Activated naive CD4-positive, alpha-beta T cell treated with anti-CD3 and anti-CD28 coated beads for 36 hours (primary cell): ENCODE data around the gene ZNF212. TPM values are rescaled to one million over a fixed set of nuclear protein-coding genes. Genes with fewer than 3 reads are reported as not detected.
"Not testable (repeated sequence)": the region's sequence is repeated elsewhere in the genome, so short reads cannot be mapped to it uniquely, and the experiment has no call there.

ENCODE experiments used
- CTCF ChIA-PET: fragments of 350-600 bp; sonication (Branson Sonifier 250); formaldehyde crosslinking; loops from one replicate; lab custom pipeline; 2021; ENCODE audit warnings: antibody characterized with exemption; lab: Charles Lee
- DNase-seq: peaks from one replicate; pipeline ENCODE4 v3.0.0-alpha.2; 2020
- H3K27ac Mint-ChIP-seq: one replicate; pipeline ENCODE4 v1.8.0; 2021; ENCODE audit warnings: mild to moderate bottlenecking, mixed read lengths
- H3K27me3 Mint-ChIP-seq: one replicate; pipeline ENCODE4 v1.8.0; 2021; ENCODE audit warnings: low read depth, mixed read lengths
- H3K36me3 Mint-ChIP-seq: one replicate; pipeline ENCODE4 v1.8.0; 2021; ENCODE audit warnings: low read depth, mixed read lengths
- H3K4me1 Mint-ChIP-seq: one replicate; pipeline ENCODE4 v1.8.0; 2021; ENCODE audit warnings: low read depth, mixed read lengths
- H3K4me3 Mint-ChIP-seq: one replicate; pipeline ENCODE4 v1.8.0; 2021; ENCODE audit warnings: mild to moderate bottlenecking, moderate library complexity, mixed read lengths
- H3K9me3 Mint-ChIP-seq: one replicate; pipeline ENCODE4 v1.8.0; 2021; ENCODE audit warnings: mixed read lengths
- intact Hi-C: fragments of 100-400 bp; cut with micrococcal nuclease; formaldehyde crosslinking; loops from one replicate; pipeline ENCODE4 v1.15.1; 2023
- total RNA-seq, 2 experiments: library from RNA; stranded (reverse); gene quantifications; one replicate each; pipeline ENCODE4 v1.2.3, GENCODE V29; 2021

ZNF212 gene
- total RNA-seq, 2 experiments from 2014 or later, result 9.0 to 10.4 TPM

DNA sequence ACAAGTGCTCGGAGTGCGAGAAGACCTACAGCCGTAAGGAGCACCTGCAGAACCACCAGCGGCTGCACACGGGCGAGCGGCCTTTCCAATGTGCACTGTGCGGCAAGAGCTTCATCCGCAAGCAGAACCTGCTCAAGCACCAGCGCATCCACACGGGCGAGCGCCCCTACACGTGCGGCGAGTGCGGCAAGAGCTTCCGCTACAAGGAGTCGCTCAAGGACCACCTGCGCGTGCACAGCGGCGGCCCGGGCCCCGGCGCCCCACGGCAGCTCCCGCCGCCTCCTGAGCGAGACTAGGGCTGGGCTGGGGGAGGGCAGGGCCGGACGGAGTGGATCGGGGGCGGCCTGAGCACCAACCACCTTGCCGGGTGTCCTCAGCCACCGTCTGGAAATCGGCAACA, 15.1 kb upstream of the ZNF212 start:
- no peak overlapping the region for H3K4me3 Mint-ChIP-seq
- CTCF ChIA-PET, result no interaction called here
- H3K27ac Mint-ChIP-seq, result no peak overlapping the region
- DNase-seq, result no peak
- H3K36me3 Mint-ChIP-seq, result peaks cover 32% of the 10 kb centered on the region
- H3K9me3 Mint-ChIP-seq, result no peaks in the 10 kb centered on the region
- no peaks in the 10 kb centered on the region for H3K27me3 Mint-ChIP-seq
- intact Hi-C loops, result no loop called here
- no peaks in the 10 kb centered on the region for H3K4me1 Mint-ChIP-seq

DNA sequence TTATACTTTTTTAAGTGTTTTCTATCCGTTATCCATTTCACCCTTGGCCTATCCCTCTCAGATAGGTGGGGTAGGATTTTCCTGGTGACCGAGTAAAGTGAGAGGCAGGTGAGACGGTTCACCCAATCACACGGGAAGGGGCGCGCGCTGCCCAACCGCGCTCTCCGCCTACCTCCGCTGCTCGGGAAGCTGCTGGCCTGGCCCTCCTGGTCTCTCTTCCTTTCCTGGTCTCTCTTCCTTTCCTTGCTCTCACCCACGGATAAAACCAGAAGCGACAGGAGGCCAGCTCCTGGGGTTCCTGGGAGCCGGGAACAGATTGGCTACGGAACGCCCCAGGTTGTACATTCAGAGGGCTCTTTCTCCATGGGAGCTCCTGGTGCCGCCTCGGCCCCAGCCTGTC, 14.3 kb upstream of the ZNF212 start:
- CTCF ChIA-PET, result no interaction called here
- Mint-ChIP-seq H3K36me3 (peaks cover 28% of the 10 kb centered on the region), H3K27me3 (no peaks in the 10 kb centered on the region), H3K4me3 (no peak overlapping the region), H3K27ac (no peak overlapping the region), H3K9me3 (no peaks in the 10 kb centered on the region), H3K4me1 (no peaks in the 10 kb centered on the region)
- DNase-seq, result no peak
- intact Hi-C loops, result no loop called here

DNA sequence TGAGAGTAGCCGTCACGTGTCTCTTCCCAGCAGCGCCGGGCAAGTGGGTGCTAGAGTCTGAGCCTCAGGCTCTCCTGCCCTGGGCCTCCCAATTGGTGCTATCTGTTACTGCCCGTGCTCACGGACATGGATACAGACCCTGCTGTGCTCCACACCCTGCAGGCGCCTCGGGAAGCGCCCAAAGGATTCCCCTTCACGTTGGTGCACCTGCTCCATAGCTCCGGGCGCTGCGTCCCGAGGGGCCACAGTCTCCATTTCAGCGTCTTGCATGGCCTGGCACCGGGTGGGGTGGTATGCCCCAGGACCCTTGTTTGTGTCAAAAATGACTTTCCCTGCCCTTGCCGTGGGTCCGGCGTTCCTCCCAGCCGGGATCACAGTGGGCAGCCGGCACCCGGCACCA, 13.8 kb upstream of the ZNF212 start:
- Mint-ChIP-seq H3K36me3 (peaks cover 28% of the 10 kb centered on the region), H3K9me3 (no peaks in the 10 kb centered on the region), H3K4me3 (no peak overlapping the region), H3K27me3 (no peaks in the 10 kb centered on the region), H3K4me1 (no peaks in the 10 kb centered on the region), H3K27ac (no peak overlapping the region)
- intact Hi-C loops, result no loop called here
- CTCF ChIA-PET, result no interaction called here
- DNase-seq, result no peak

DNA sequence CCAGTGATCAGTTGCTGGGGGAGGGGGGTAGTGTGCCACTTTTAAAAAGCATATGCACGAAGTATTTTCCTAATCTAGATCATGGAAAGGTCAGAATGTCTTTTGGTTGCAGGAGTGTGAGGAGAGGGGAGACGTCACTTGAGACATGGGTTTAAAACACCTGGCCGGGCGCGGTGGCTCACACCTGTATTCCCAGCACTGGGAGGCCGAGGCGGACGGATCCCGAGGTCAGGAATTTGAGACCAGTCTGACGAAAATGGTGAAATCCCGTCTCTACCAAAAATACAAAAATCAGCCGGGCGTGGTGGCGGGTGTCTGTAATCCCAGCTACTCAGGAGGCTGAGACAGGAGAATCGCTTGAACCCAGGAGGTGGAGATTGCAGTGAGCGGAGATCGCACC, 13.1 kb upstream of the ZNF212 start:
- CTCF ChIA-PET, H3K27me3 Mint-ChIP-seq, H3K27ac Mint-ChIP-seq, DNase-seq, H3K4me3 Mint-ChIP-seq, H3K9me3 Mint-ChIP-seq, H3K4me1 Mint-ChIP-seq, intact Hi-C loops: not testable (repeated sequence)
- H3K36me3 Mint-ChIP-seq, result peaks cover 24% of the 10 kb centered on the region

DNA sequence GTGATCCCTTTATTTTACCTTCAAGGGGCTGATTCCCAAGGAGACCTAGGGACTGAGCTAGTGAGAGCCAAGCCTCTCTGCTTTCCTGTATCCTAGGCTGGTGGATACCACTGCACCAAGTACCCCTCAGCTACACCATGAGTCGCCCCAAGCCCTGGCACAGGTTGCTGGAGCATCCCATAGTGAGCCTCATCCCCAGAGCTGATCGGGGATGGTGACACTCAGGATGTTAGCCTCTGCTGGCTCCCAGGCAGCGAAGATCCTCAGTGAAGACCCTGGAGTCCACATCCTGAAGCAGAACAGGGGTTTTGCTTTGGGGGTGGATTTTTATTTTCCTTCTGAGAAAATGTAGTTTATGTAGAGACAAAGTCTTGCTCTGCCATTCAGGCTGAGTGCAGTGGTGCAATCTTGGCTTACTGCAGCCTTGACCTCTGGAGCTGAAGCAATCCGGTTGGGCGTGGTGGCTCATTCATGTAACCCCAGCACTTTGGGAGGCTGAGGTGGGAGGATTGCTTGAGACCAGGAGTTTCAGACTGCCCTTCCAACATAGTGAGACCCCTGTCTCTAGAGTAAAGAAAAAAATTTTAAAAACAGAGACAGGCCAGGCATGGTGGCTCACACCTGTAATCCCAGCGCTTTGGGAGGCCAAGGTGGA, 12.5 kb upstream of the ZNF212 start:
- CTCF ChIA-PET, result no interaction called here
- no peak for DNase-seq
- no peak overlapping the region for H3K27ac Mint-ChIP-seq
- peaks cover 19% of the 10 kb centered on the region for H3K36me3 Mint-ChIP-seq
- no peaks in the 10 kb centered on the region for H3K4me1 Mint-ChIP-seq
- no peaks in the 10 kb centered on the region for H3K9me3 Mint-ChIP-seq
- intact Hi-C loops, result no loop called here
- peaks cover 4% of the 10 kb centered on the region for H3K27me3 Mint-ChIP-seq
- H3K4me3 Mint-ChIP-seq, result no peak overlapping the region

DNA sequence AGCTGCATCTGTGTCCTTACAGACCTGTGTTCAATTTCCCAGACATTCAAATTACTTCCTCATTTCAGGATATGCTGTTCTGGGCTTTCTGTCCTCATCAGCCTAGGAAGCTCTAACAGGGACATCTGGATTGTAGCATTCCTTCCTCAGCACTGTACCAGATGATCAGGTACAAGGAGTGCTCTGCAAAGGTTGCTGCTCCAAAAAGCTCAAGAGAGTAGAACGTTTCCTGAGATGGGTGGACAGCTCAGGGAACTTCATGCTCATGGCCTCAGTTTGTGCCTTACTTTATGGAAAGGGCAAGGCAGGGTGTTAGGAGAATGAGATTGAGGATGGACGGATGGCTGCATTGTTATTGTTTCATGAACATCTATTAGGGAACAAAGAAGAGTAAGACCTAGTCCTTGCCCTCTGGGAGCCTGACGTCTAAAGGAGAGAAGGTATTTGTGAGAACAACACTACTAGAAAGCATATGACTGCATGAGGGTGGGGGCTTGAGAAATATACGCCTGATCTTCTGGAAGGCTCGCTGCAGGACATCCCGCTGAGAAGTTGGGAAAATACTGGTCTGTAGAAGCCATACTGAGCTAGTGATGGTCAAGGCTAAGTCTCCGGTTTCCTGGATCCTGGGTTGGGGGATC, 10.5 kb upstream of the ZNF212 start:
- Mint-ChIP-seq H3K27ac (no peak overlapping the region), H3K9me3 (no peaks in the 10 kb centered on the region), H3K4me1 (no peaks in the 10 kb centered on the region), H3K4me3 (no peak overlapping the region), H3K36me3 (peaks cover 15% of the 10 kb centered on the region), H3K27me3 (peaks cover 14% of the 10 kb centered on the region)
- intact Hi-C loops, result no loop called here
- CTCF ChIA-PET, result interaction anchor here (0.9 to 1.1 kb wide), 2 partner anchors 19 to 29 kb away, joined by 3 read pairs; no protein-coding TSS in a partner anchor
- no peak for DNase-seq

DNA sequence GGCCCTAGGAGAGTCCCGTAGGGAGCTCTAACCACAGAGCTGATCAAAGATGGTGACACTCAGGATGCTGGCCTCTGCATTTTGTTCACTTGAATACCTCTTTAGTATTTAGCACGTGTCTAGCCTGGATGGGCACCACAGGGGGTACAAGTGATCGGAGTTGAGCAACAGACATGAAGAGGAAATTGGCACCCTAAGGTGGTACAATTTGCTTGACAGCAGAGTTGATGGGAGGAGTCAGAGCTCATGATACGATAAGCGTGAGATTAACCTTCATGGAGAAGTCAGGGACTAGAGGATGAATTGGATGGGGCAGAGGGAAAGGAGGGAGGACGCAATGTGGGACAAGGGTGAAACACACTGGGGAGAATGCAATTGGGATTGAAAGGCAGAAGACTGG, 9.9 kb upstream of the ZNF212 start:
- intact Hi-C loops, result no loop called here
- CTCF ChIA-PET, result interaction anchor here (0.9 to 1.1 kb wide), 2 partner anchors 20 to 30 kb away, joined by 3 read pairs; no protein-coding TSS in a partner anchor
- no peak for DNase-seq
- peaks cover 16% of the 10 kb centered on the region for H3K27me3 Mint-ChIP-seq
- H3K4me3 Mint-ChIP-seq, result no peak overlapping the region
- no peak overlapping the region for H3K27ac Mint-ChIP-seq
- H3K36me3 Mint-ChIP-seq, result peaks cover 12% of the 10 kb centered on the region
- no peaks in the 10 kb centered on the region for H3K4me1 Mint-ChIP-seq
- no peaks in the 10 kb centered on the region for H3K9me3 Mint-ChIP-seq

DNA sequence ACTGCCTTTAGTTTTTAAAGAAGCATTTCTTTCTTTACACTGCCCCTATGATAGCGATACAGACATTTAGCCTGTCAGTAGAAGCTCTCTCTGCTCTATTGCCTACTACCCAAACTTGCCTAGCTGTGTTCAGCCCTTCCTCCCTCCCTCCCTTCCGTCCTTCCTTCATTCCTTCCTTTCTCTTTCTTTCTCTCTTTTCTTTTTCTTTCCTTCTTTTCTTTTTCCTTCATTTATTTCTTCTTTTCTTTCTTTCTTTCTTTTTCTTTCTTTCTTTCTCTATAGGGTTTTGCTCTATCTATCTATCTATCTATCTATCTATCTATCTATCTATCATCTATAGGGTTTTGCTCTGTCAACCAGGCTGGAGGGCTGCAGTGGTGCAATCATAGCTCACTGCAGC, 7.1 kb upstream of the ZNF212 start:
- Mint-ChIP-seq H3K9me3 (no peaks in the 10 kb centered on the region), H3K4me3 (no peak overlapping the region), H3K4me1 (no peaks in the 10 kb centered on the region), H3K27me3 (peaks cover 16% of the 10 kb centered on the region), H3K27ac (no peak overlapping the region), H3K36me3 (no peaks in the 10 kb centered on the region)
- DNase-seq, result no peak
- CTCF ChIA-PET, result interaction anchor here (0.7 to 0.8 kb wide), 2 partner anchors 54 to 79 kb away, joined by 3 read pairs; no protein-coding TSS in a partner anchor
- intact Hi-C loops, result no loop called here

DNA sequence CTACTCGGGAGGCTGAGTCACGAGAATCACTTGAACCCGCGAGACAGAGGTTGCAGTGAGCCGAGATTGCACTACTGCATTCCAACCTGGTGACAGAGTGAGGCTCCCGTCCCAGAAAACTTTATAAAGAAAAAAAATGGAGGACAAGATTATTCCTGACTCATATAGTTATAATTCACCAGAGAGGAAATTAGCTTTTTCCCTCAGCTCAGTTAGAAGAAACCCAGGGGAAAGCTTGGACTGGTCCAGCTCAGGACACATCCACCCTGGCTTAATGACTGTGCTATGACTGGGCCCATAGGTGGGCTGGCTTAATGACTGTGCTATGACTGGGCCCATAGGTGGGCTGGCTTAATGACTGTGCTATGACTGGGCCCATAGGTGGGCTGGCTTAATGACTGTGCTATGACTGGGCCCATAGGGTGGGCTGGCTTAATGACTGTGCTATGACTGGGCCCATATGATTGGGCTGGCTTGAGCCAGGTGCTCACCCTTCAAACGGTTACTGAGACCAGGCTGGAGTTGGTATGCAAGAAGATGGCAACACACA, 5.7 kb upstream of the ZNF212 start:
- H3K27ac Mint-ChIP-seq, CTCF ChIA-PET, H3K9me3 Mint-ChIP-seq, DNase-seq, H3K4me3 Mint-ChIP-seq, H3K36me3 Mint-ChIP-seq, H3K4me1 Mint-ChIP-seq, intact Hi-C loops: not testable (repeated sequence)
- H3K27me3 Mint-ChIP-seq, result peaks cover 16% of the 10 kb centered on the region

DNA sequence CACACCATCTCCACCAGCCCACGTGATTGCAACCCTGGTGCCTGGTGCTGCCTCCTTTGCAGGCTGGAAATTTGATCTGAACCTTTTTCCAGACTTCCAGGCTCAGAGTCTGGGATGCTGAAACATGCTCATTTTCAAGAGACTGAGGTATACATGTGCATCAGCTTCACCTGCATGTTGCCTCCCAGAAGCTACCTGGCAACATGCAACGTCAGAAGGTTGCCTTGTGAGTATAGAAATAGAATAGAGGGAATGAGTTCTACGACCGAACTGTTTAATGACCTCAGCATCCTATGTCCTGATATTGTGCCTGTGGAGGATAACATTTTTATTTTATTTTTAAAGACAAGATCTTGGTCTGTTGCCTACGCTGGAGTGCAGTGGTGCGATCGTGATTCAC, 1.9 kb upstream of the ZNF212 start:
- Mint-ChIP-seq H3K9me3 (peaks cover 2% of the 10 kb centered on the region), H3K27ac (no peak overlapping the region), H3K27me3 (peaks cover 12% of the 10 kb centered on the region), H3K4me1 (peaks cover 29% of the 10 kb centered on the region), H3K36me3 (peaks cover 5% of the 10 kb centered on the region), H3K4me3 (no peak overlapping the region)
- intact Hi-C loops, result no loop called here
- no peak for DNase-seq
- CTCF ChIA-PET, result interaction anchor here (0.5 to 1.4 kb wide), 3 partner anchors 24 to 329 kb away, joined by 3 to 5 read pairs (median 4); partner anchors contain the start of gene ZNF783

DNA sequence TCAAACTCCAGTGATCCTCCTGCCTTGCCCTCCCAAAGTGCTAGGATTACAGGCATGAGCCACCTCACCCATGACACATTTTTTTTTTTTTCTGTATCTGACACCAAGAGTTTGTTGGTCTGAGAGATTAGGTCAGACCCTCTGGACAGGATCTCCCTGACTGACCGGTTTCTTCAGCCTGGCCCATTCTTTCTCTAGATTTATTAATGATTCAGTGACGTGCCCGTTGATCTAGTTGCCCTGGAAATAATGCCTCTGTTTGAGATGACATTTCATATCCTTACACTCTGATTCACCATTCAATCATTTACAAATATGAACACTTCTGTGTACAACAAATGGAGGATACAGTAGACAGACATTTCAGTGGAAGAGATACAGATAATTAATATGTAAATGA, 1.4 kb upstream of the ZNF212 start:
- no peak for DNase-seq
- intact Hi-C loops, result no loop called here
- peaks cover 8% of the 10 kb centered on the region for H3K9me3 Mint-ChIP-seq
- no peak overlapping the region for H3K27ac Mint-ChIP-seq
- H3K4me1 Mint-ChIP-seq, result peaks cover 35% of the 10 kb centered on the region
- CTCF ChIA-PET, result interaction anchor here (0.5 to 0.6 kb wide), 2 partner anchors 74 to 329 kb away, joined by 3 to 4 read pairs; no protein-coding TSS in a partner anchor
- H3K4me3 Mint-ChIP-seq, result peak overlapping the region; percentile 7
- peaks cover 7% of the 10 kb centered on the region for H3K27me3 Mint-ChIP-seq
- peaks cover 10% of the 10 kb centered on the region for H3K36me3 Mint-ChIP-seq

DNA sequence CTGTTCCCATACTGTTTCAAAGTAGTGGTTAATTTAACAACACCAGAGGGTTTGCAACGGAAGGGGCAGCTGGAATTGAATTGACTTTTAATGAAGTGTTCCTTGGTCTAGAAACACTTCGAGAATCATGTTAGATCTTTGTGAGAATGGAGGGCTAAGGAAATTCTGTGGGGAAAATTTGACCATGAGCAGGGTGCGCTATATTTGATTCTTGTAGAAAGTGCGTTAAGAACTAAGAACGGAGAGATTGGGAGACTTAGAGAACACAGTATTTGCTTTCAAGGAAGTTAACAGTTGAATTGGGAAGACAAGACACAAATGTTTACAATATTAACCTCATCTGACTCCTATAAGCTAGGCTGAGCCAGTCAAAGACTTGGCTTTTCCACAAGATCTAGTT, 1.2 kb downstream of the ZNF212 start:
- peaks cover 11% of the 10 kb centered on the region for H3K36me3 Mint-ChIP-seq
- peaks cover 49% of the 10 kb centered on the region for H3K4me1 Mint-ChIP-seq
- intact Hi-C loops, result loop anchor here (10.0 kb wide), 1 partner anchor 546 kb away; the partner anchor contains the start of gene CUL1
- CTCF ChIA-PET, result interaction anchor here (0.9 to 1.0 kb wide), 2 partner anchors 9 to 79 kb away, joined by 3 to 5 read pairs; no protein-coding TSS in a partner anchor
- H3K27ac Mint-ChIP-seq, result peak overlapping the region; percentile 90
- H3K9me3 Mint-ChIP-seq, result peaks cover 8% of the 10 kb centered on the region
- DNase-seq, result no peak
- H3K27me3 Mint-ChIP-seq, result no peaks in the 10 kb centered on the region
- H3K4me3 Mint-ChIP-seq, result peak overlapping the region; percentile 89
